GM21825 (cell line): ENCODE data around the gene DHRS11.

ENCODE experiments used
- ATAC-seq: cut with Tn5 transposase; IDR thresholded peaks from one replicate; pipeline ENCODE4 v1.9.1; 2021; ENCODE audit warnings: mild to moderate bottlenecking, moderate library complexity; ENCODE audit not compliant: unreplicated experiment

DHRS11 gene

DNA sequence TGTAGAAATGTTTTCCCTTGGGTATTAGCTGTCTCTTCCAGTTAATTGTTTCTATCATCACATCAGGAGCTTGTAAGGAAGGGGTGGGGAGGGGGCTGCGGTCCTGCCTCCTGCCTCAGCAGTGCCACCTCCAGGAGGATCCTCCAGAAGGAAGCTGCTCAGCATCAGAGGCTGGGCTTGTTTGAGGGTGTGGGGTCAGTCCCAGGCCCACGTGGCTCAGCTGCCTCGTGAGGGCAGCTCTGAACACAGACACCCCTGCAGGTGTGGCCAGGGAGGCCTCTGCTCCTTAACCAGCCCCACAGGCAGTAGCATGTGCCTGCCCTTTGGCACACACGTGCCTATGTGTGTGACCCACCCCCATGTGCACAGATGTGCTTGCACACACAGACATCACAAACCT lies 56.0 kb downstream of the DHRS11 start:
- no peak for ATAC-seq

DNA sequence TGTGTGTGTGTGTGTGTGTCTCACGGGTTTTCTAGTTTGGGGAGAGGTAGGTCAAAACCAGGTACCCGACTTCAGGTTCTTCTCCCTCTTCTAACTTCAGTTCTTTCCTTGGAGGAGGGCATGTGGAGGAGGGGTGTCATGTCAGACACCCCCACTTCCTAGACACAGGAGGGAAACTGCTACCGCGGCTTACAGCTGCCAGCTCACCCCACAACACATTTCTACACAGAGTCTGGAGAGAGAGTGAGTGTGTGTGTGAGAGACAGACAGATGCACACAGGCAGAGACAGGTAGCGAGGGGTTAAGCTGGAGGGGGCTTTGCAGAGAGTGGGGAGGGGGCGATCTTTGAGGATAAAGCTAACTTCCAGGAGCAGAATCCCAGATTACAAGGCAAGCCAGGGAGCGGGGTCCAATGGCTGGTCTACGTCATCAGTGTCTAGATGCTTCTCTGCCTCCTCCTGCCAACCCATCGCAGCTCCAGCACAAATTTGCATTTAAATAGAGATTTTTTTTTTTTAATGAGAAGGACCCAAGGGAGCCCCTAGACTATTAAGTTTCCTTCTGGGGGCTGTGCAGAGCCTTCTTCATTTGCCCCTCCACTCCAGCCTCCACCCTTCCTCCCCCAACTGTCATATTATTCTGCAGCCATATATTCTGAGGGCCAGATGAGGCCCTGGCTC lies 58.6 kb downstream of the DHRS11 start:
- ATAC-seq = no peak
